Tibial nerve (tissue), 4 donors: Measurements from ENCODE around the gene BRINP3.

Experiments
- CTCF ChIP-seq, 5 experiments: fragments of 200-600 bp in 3 of 5; fragments of 450-650 bp in 2 of 5; sonication (generic) in 3 of 5; IDR thresholded peaks; one replicate each; pipeline ENCODE4 v1.5.1; 2016 to 2019; ENCODE audit warnings: antibody characterized with exemption in 5 of 5, mild to moderate bottlenecking in 3 of 5, moderate library complexity in 2 of 5
- EP300 ChIP-seq, 2 donors: sonication (generic); formaldehyde crosslinking; IDR thresholded peaks; one replicate each; pipeline ENCODE4 v1.6.1; 2017; ENCODE audit warnings: antibody characterized with exemption in 2 of 2, mild to moderate bottlenecking in 1 of 2
- POLR2A ChIP-seq, 2 donors: fragments of 450-650 bp; IDR thresholded peaks; one replicate each; pipeline ENCODE4 v1.6.1; 2017; ENCODE audit warnings: antibody characterized with exemption in 2 of 2, mild to moderate bottlenecking in 2 of 2, moderate library complexity in 2 of 2

DNA sequence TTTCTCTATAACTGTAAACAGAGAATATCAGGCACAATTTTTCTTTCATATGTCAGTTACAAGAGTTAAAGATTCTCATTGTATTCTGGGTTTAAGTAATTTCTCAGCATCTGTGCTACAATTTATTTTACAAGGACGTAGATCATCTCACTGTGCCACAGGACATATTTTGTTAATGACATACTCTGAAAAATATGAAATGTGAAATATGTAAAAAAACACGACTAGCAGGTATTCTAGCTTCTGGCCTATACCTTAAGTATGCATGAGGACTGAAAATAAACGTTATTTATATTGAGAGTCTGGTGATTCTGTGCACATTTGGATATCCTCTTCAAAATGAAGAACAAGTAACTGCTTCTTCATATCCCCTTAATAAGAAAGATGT, 308.8 kb downstream of the BRINP3 start:
- TF ChIP-seq CTCF (IDR thresholded peaks at IDR 0.05) (no peak), POLR2A (IDR thresholded peaks at IDR 0.05) (no peak), EP300 (IDR thresholded peaks at IDR 0.05) (no peak)
